IPS-18a (cell line): Measurements from ENCODE around the gene GDE1.

ENCODE experiments used
- H3K27ac ChIP-seq: one replicate; pipeline ENCODE4 v1.5.1; 2013; ENCODE audit warnings: low read length
- H3K27me3 ChIP-seq: one replicate; pipeline ENCODE4 v1.6.1; 2013; ENCODE audit warnings: mild to moderate bottlenecking, low read length; ENCODE audit not compliant: control insufficient read depth, insufficient read depth
- H3K36me3 ChIP-seq: one replicate; pipeline ENCODE4 v1.6.1; 2013; ENCODE audit warnings: low read depth, low read length; ENCODE audit not compliant: control insufficient read depth
- H3K4me1 ChIP-seq: one replicate; pipeline ENCODE4 v1.6.1; 2013; ENCODE audit warnings: low read depth, low read length; ENCODE audit not compliant: control insufficient read depth
- H3K4me3 ChIP-seq: one replicate; pipeline ENCODE4 v1.5.1; 2013; ENCODE audit warnings: low read length
- H3K9ac ChIP-seq: one replicate; pipeline ENCODE4 v1.6.1; 2013; ENCODE audit warnings: mild to moderate bottlenecking, low read length, moderate library complexity
- H3K9me3 ChIP-seq: one replicate; pipeline ENCODE4 v1.6.1; 2013; ENCODE audit warnings: low read depth, low read length; ENCODE audit not compliant: control insufficient read depth

The GDE1 gene

GRCh38 chr16:19521471-19522396, at the start of gene GDE1:
Gene GDE1, minus strand, starts transcription at chr16:19522098. Its CDS starts 134 bp downstream, at chr16:19521964.
- Histone ChIP-seq H3K27me3 (no peaks in the 10 kb centered on the region), H3K9ac (peak within 1 kb of the TSS; percentile 76), H3K9me3 (no peaks in the 10 kb centered on the region), H3K36me3 (peaks cover 5% of the 10 kb centered on the region), H3K4me1 (peaks cover 21% of the 10 kb centered on the region), H3K27ac (peak within 1 kb of the TSS; percentile 36), H3K4me3 (peak within 1 kb of the TSS; percentile 81)

- Histone ChIP-seq H3K36me3 (peaks cover 27% of the 10 kb centered on the region), H3K4me3 (no peak overlapping the region), H3K27ac (no peak overlapping the region)
Observed at GRCh38 chr16:19567560-19567959, 45.7 kb upstream of the GDE1 start.

GRCh38 chr16:19566362-19566761, 44.5 kb upstream of the GDE1 start:
- no peaks in the 10 kb centered on the region for H3K4me1 ChIP-seq
- H3K9ac ChIP-seq, result no peak overlapping the region
- H3K4me3 ChIP-seq, result no peak overlapping the region
- no peaks in the 10 kb centered on the region for H3K27me3 ChIP-seq
- peaks cover 24% of the 10 kb centered on the region for H3K36me3 ChIP-seq
- H3K27ac ChIP-seq, result no peak overlapping the region
- no peaks in the 10 kb centered on the region for H3K9me3 ChIP-seq

More at GRCh38 chr16:19567560-19567959, 45.7 kb upstream of the GDE1 start:
- no peaks in the 10 kb centered on the region for H3K4me1 ChIP-seq
- no peak overlapping the region for H3K9ac ChIP-seq
- no peaks in the 10 kb centered on the region for H3K27me3 ChIP-seq
- no peaks in the 10 kb centered on the region for H3K9me3 ChIP-seq

- Histone ChIP-seq H3K9ac (no peak overlapping the region), H3K27ac (no peak overlapping the region), H3K27me3 (no peaks in the 10 kb centered on the region), H3K9me3 (no peaks in the 10 kb centered on the region), H3K36me3 (peaks cover 13% of the 10 kb centered on the region), H3K4me3 (no peak overlapping the region), H3K4me1 (no peaks in the 10 kb centered on the region)
Observed at GRCh38 chr16:19563377-19563776, 41.5 kb upstream of the GDE1 start.

GRCh38 chr16:19560078-19560477, 38.2 kb upstream of the GDE1 start:
- H3K36me3 ChIP-seq, result no peaks in the 10 kb centered on the region
- H3K27me3 ChIP-seq, result no peaks in the 10 kb centered on the region

GRCh38 chr16:19559242-19559910, 37.5 kb upstream of the GDE1 start:
- no peak overlapping the region for H3K27ac ChIP-seq
- no peaks in the 10 kb centered on the region for H3K4me1 ChIP-seq
- H3K27me3 ChIP-seq, result no peaks in the 10 kb centered on the region
- H3K9ac ChIP-seq, result no peak overlapping the region
- no peaks in the 10 kb centered on the region for H3K36me3 ChIP-seq
- no peak overlapping the region for H3K4me3 ChIP-seq
- no peaks in the 10 kb centered on the region for H3K9me3 ChIP-seq

More at GRCh38 chr16:19560078-19560477, 38.2 kb upstream of the GDE1 start:
- no peaks in the 10 kb centered on the region for H3K9me3 ChIP-seq
- no peak overlapping the region for H3K9ac ChIP-seq
- no peak overlapping the region for H3K4me3 ChIP-seq
- H3K4me1 ChIP-seq, result no peaks in the 10 kb centered on the region
- H3K27ac ChIP-seq, result no peak overlapping the region

GRCh38 chr16:19555938-19556771, 34.3 kb upstream of the GDE1 start:
- peak overlapping the region; percentile 93 for H3K4me3 ChIP-seq
- H3K9me3 ChIP-seq, result no peaks in the 10 kb centered on the region
- H3K36me3 ChIP-seq, result peaks cover 7% of the 10 kb centered on the region
- no peaks in the 10 kb centered on the region for H3K4me1 ChIP-seq
- H3K9ac ChIP-seq, result peak overlapping the region; percentile 97
- H3K27ac ChIP-seq, result peak overlapping the region; percentile 93
- no peaks in the 10 kb centered on the region for H3K27me3 ChIP-seq

- peak within 1 kb of the TSS; percentile 97 for H3K9ac ChIP-seq
- peak within 1 kb of the TSS; percentile 93 for H3K27ac ChIP-seq
- no peaks in the 10 kb centered on the region for H3K4me1 ChIP-seq
- no peaks in the 10 kb centered on the region for H3K9me3 ChIP-seq
- H3K36me3 ChIP-seq, result peaks cover 7% of the 10 kb centered on the region
- no peaks in the 10 kb centered on the region for H3K27me3 ChIP-seq
- peak within 1 kb of the TSS; percentile 93 for H3K4me3 ChIP-seq
Observed at GRCh38 chr16:19555186-19555937, 33.5 kb upstream of the GDE1 start, which contains the start of gene VPS35L. Gene VPS35L, plus strand, starts transcription at chr16:19555703. Its CDS starts 27 bp downstream, at chr16:19555730.

GRCh38 chr16:19549673-19550072, 27.8 kb upstream of the GDE1 start:
- H3K27ac ChIP-seq, result no peak overlapping the region
- no peaks in the 10 kb centered on the region for H3K4me1 ChIP-seq
- no peaks in the 10 kb centered on the region for H3K9me3 ChIP-seq
- H3K4me3 ChIP-seq, result no peak overlapping the region
- no peak overlapping the region for H3K9ac ChIP-seq
- no peaks in the 10 kb centered on the region for H3K27me3 ChIP-seq
- H3K36me3 ChIP-seq, result peaks cover 34% of the 10 kb centered on the region

GRCh38 chr16:19548144-19548543, 26.2 kb upstream of the GDE1 start:
- Histone ChIP-seq H3K4me3 (no peak overlapping the region), H3K36me3 (peaks cover 40% of the 10 kb centered on the region), H3K27me3 (no peaks in the 10 kb centered on the region), H3K9ac (no peak overlapping the region), H3K27ac (no peak overlapping the region), H3K9me3 (no peaks in the 10 kb centered on the region), H3K4me1 (no peaks in the 10 kb centered on the region)
